Activated CD8-positive, alpha-beta T cell treated with anti-CD3 and anti-CD28 coated beads, Interleukin-2, amount 10 ng/mL, durations not matched to agents 7 days and 5 days (primary cell): ENCODE measurements around the gene ANKRD60. TPM values are rescaled to one million over a fixed set of nuclear protein-coding genes. Genes with fewer than 3 reads are reported as not detected.

Experiments
- ATAC-seq: fragments of 150-1000 bp; cut with Tn5 transposase; one replicate; pipeline ENCODE4 v1.10.0; 2021; ENCODE audit warnings: moderate library complexity
- CTCF ChIA-PET: fragments of 350-600 bp; sonication (Branson Sonifier 250); formaldehyde crosslinking; loops from one replicate; lab custom pipeline; 2021; ENCODE audit warnings: antibody characterized with exemption; lab: Charles Lee
- POLR2A ChIA-PET: fragments of 350-600 bp; sonication (Branson Sonifier 250); formaldehyde crosslinking; loops from one replicate; lab custom pipeline; 2021; ENCODE audit warnings: antibody characterized with exemption; lab: Charles Lee
- DNase-seq: peaks from one replicate; pipeline ENCODE4 v3.0.0-alpha.2; 2020
- H3K27ac Mint-ChIP-seq: one replicate; pipeline ENCODE4 v1.8.0; 2021; ENCODE audit warnings: mild to moderate bottlenecking, mixed read lengths
- H3K27me3 Mint-ChIP-seq: one replicate; pipeline ENCODE4 v1.8.0; 2021; ENCODE audit warnings: low read depth, mixed read lengths
- H3K36me3 Mint-ChIP-seq: one replicate; pipeline ENCODE4 v1.8.0; 2021; ENCODE audit warnings: low read depth, mixed read lengths
- H3K4me1 Mint-ChIP-seq: one replicate; pipeline ENCODE4 v1.8.0; 2021; ENCODE audit warnings: low read depth, mixed read lengths
- H3K4me3 Mint-ChIP-seq: one replicate; pipeline ENCODE4 v1.8.0; 2021; ENCODE audit warnings: mild to moderate bottlenecking, mixed read lengths
- H3K9me3 Mint-ChIP-seq: one replicate; pipeline ENCODE4 v1.8.0; 2022; ENCODE audit warnings: mixed read lengths; ENCODE audit not compliant: insufficient read depth
- total RNA-seq, 2 experiments: library from RNA; stranded (reverse); gene quantifications; one replicate each; pipeline ENCODE4 v1.2.3, GENCODE V29; 2021

Gene ANKRD60
- total RNA-seq, 2 experiments from 2014 or later = not detected

DNA sequence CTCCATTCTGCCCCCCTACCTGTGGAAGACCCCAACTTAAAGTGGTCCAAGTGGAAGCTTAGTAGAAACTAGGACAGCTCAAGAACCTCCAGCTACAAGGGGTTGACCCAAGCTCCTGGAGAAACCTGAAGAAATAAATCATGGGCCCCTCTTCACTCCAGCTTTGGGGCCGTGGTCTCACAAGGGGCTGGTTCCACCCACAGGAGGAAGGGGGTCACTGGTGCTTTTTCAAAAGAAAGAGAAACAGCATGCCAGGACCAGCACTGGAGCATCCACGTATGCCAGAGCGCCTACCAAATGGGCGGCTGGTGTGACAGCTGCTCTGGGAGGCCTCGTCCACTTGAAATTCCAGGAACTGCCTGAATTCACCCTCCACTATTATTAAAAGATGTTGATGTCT lies 14.4 kb upstream of the ANKRD60 start:
- H3K27ac Mint-ChIP-seq = no peak overlapping the region
- ChIA-PET CTCF (interaction anchor here (1.3 to 8.8 kb wide), 2 partner anchors 7 to 204 kb away, joined by 3 to 55 read pairs; no protein-coding TSS in a partner anchor), POLR2A (interaction anchor here (1.0 kb wide), 2 partner anchors 40 to 67 kb away, joined by 3 read pairs; no protein-coding TSS in a partner anchor)
- ATAC-seq (no peak), DNase-seq (no peak)
- H3K4me3 Mint-ChIP-seq = no peak overlapping the region
- peaks cover 5% of the 10 kb centered on the region for H3K4me1 Mint-ChIP-seq
- H3K27me3 Mint-ChIP-seq = no peaks in the 10 kb centered on the region
- no peaks in the 10 kb centered on the region for H3K9me3 Mint-ChIP-seq
- peaks cover 34% of the 10 kb centered on the region for H3K36me3 Mint-ChIP-seq

DNA sequence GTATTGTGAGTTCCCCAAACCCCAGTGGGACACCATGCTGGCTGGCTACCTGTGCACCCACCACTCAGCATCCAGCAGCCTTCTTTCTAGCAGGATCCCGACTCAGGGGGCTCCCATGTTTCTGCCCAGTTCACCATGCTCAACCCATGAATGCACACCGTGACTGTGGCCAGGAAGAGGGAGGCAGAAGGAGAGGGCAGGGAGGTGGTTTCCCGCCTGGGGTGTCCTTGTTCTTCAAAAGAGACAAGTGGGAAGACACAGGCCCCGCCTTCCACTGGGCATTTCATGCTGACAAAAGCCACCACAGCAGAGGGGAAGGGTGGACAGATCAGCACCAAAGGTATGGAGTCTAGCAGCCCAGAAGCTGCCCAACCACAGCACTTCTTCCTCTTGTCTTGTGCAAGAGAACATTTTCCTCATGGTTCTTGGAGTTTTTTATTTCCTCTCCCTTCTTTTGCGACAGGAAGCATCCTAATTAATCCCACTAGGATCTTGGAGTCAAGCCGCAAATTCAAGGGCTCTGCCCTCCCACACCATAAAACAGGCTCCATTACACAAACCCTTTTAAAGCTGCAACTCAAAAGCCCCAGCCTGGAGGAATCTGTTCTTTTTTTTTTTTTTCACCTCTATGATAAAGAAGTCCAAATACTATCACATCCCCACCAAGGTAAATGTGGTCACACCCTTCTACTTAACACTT lies 13.5 kb upstream of the ANKRD60 start:
- CTCF ChIA-PET = interaction anchor here (1.3 to 8.8 kb wide), 2 partner anchors 6 to 205 kb away, joined by 3 to 55 read pairs; no protein-coding TSS in a partner anchor

DNA sequence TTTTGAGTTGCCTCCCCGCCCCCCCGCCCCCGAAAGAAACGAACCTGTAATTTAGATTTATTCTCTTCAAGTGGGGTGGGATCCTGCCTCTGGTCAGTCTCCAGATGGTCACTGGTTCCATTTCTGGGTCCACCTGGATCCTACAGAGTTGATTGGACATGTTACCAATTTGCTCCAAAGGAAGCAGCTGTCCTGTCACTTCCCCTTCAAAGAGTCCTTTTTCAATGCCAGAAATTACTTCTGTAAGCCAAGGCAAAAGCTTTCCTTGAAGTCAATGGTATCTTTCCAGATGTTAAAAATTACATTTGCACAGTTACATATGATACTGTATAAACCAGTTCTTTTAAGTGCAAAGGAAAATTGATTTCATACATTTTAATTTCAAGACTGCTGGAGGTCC lies 12.0 kb upstream of the ANKRD60 start:
- no peaks in the 10 kb centered on the region for H3K9me3 Mint-ChIP-seq
- ATAC-seq = no peak
- H3K27me3 Mint-ChIP-seq = no peaks in the 10 kb centered on the region
- CTCF ChIA-PET = no interaction called here
- no peak for DNase-seq
- no peak overlapping the region for H3K27ac Mint-ChIP-seq
- peaks cover 20% of the 10 kb centered on the region for H3K36me3 Mint-ChIP-seq
- POLR2A ChIA-PET = no interaction called here
- no peak overlapping the region for H3K4me3 Mint-ChIP-seq
- peaks cover 20% of the 10 kb centered on the region for H3K4me1 Mint-ChIP-seq

More for the DNA sequence above, 13.5 kb upstream of the ANKRD60 start:
- POLR2A ChIA-PET = interaction anchor here (1.0 kb wide), 2 partner anchors 41 to 68 kb away, joined by 3 read pairs; no protein-coding TSS in a partner anchor
- peaks cover 30% of the 10 kb centered on the region for H3K36me3 Mint-ChIP-seq
- H3K4me3 Mint-ChIP-seq = no peak overlapping the region
- DNase-seq (no peak), ATAC-seq (no peak)
- H3K4me1 Mint-ChIP-seq = peaks cover 14% of the 10 kb centered on the region
- H3K9me3 Mint-ChIP-seq = no peaks in the 10 kb centered on the region
- H3K27me3 Mint-ChIP-seq = no peaks in the 10 kb centered on the region
- no peak overlapping the region for H3K27ac Mint-ChIP-seq

DNA sequence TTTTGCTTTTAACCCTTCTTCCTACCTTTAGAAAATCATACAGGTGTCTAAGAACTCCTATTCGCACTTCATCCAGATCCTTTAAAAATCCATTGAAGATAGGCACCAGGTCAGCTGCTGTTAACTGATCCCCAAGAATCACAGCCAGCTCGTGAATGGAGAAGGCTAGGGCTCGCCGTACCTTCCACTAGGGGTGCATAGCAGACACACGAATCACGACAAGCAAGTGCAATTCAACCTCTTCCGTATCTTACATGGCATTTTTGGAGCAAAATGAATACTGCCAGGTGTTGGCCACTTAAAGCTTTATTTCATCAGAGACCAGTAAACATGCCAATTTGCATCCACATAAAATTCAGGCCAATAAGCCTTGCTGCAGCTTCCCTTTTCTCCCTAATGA lies 10.8 kb upstream of the ANKRD60 start:
- no peaks in the 10 kb centered on the region for H3K27me3 Mint-ChIP-seq
- H3K36me3 Mint-ChIP-seq = peaks cover 17% of the 10 kb centered on the region
- H3K9me3 Mint-ChIP-seq = no peaks in the 10 kb centered on the region
- ATAC-seq = no peak
- ChIA-PET POLR2A (no interaction called here), CTCF (interaction anchor here (0.8 to 6.0 kb wide), 4 partner anchors 7 to 209 kb away, joined by 3 to 55 read pairs (median 6); partner anchors contain the start of gene ANKRD60)
- H3K4me1 Mint-ChIP-seq = peaks cover 28% of the 10 kb centered on the region
- H3K4me3 Mint-ChIP-seq = no peak overlapping the region
- H3K27ac Mint-ChIP-seq = no peak overlapping the region
- DNase-seq = no peak

DNA sequence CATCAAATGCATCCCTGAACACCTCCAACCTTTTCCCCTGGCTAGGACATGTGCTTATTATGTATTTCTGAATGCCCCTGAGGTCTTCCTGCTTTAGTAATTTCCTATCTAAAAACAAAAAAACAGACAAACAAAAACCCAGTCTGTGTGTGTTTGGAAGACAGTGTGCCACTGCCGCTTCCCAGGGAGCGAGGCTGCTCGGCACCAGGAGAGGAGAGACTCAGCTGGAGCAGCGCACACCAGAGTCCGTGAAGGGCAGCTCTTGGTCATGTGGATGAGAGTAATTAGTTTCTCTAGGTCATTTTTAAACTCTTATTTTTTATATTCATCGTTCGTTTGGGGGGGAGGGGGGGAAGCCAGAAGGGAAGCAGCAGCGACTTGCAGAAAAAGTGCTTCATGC lies 10.0 kb upstream of the ANKRD60 start:
- POLR2A ChIA-PET = no interaction called here
- H3K4me3 Mint-ChIP-seq = no peak overlapping the region

DNA sequence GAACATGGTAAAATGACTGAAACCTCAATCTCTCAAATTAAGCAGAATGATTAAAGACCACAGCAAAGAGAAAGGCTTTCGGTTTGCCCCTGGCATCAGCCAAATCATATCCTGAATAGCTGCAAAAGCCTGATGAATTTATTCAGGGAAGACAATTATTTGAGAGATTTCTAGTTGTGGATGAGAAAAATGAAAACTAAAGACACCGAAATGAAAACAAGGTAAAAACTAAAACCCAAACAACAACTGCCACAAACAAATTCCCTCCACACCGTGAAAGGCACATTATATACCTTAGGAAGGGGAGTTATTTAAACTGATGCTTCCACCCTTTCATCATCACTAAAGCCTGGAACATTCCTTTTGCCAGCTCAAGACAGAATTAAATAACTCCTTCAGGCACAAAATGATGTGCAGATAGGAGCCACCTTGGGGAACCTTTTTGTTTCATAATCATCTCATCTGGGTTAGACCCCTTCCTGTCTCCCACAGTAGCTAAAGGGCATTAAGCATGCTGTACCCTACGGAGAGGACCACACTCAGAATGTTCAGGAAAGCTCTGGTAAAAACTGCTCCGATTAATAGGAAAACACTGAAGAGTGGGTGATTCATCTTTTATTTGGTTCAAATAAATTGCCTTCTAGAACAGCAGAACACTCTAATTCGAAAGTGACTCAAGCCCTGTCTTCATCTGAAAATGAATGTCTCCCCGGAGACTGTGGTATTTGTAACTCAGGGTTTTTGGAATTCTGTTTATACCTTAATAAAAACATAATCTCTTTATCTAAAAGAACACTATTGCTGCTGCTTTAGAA lies 9.1 kb upstream of the ANKRD60 start:
- peak overlapping the region; percentile 90 for H3K4me3 Mint-ChIP-seq
- peaks cover 13% of the 10 kb centered on the region for H3K36me3 Mint-ChIP-seq
- peak overlapping the region; percentile 91 for H3K27ac Mint-ChIP-seq
- H3K27me3 Mint-ChIP-seq = no peaks in the 10 kb centered on the region
- H3K9me3 Mint-ChIP-seq = no peaks in the 10 kb centered on the region
- H3K4me1 Mint-ChIP-seq = peaks cover 28% of the 10 kb centered on the region
- ChIA-PET CTCF (interaction anchor here (0.6 to 6.0 kb wide), 20 partner anchors 8 to 601 kb away, joined by 3 to 55 read pairs (median 5); partner anchors contain the start of genes ANKRD60, RAB22A, STX16 and VAPB), POLR2A (interaction anchor here (0.6 to 0.9 kb wide), 2 partner anchors 69 to 230 kb away, joined by 3 read pairs; no protein-coding TSS in a partner anchor)
- ATAC-seq (no peak), DNase-seq (no peak)

More for the DNA sequence above, 10.0 kb upstream of the ANKRD60 start:
- DNase-seq (no peak), ATAC-seq (no peak)
- Mint-ChIP-seq H3K9me3 (no peaks in the 10 kb centered on the region), H3K27ac (no peak overlapping the region), H3K36me3 (peaks cover 19% of the 10 kb centered on the region), H3K4me1 (peaks cover 28% of the 10 kb centered on the region), H3K27me3 (no peaks in the 10 kb centered on the region)
- CTCF ChIA-PET = interaction anchor here (1.2 to 6.0 kb wide), 7 partner anchors 8 to 209 kb away, joined by 3 to 55 read pairs (median 5); partner anchors contain the start of gene ANKRD60

DNA sequence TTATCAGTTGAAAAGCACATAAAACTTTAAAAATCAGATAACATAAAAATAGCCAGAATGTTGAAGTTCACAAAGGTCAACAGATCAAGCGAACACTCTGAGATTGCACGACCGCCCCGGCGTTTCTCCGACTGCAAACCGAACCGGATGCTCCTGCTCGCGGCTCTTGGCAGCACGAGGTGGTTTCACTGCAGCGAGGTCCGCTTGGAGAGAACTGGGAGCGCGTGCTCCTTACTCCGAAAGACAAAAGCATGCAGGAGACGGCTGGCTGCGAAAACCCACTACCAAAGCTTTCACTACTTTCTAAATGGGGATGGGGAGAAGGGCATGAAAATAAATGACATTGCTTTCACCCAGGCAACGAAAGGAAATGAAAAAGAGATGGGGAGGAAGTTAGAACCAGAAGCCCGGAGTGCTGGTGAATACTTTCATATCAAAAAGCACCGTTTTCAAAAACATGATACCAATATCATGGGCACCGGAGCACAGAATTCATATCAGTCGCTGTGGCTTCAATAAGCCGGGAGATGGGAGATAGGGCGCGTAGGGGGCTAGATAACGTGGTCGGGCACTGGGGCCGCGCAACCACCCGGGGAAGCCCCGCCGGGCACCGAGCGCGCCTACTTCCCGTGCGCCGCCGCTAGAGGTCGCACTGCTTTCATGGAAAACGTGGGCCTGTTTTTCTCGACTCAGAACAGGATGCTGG lies 8.3 kb upstream of the ANKRD60 start:
- Mint-ChIP-seq H3K27me3 (no peaks in the 10 kb centered on the region), H3K36me3 (peaks cover 12% of the 10 kb centered on the region), H3K9me3 (no peaks in the 10 kb centered on the region), H3K27ac (peak overlapping the region; percentile 91), H3K4me3 (peak overlapping the region; percentile 90), H3K4me1 (peaks cover 28% of the 10 kb centered on the region)
- DNase-seq = peak; percentile 86
- peak; percentile 90 for ATAC-seq
- POLR2A ChIA-PET = interaction anchor here (1.1 kb wide), 1 partner anchor 70 kb away, joined by 4 read pairs; no protein-coding TSS in a partner anchor
- CTCF ChIA-PET = interaction anchor here (0.6 to 6.0 kb wide), 20 partner anchors 8 to 602 kb away, joined by 3 to 55 read pairs (median 5); partner anchors contain the start of genes ANKRD60, RAB22A and VAPB

DNA sequence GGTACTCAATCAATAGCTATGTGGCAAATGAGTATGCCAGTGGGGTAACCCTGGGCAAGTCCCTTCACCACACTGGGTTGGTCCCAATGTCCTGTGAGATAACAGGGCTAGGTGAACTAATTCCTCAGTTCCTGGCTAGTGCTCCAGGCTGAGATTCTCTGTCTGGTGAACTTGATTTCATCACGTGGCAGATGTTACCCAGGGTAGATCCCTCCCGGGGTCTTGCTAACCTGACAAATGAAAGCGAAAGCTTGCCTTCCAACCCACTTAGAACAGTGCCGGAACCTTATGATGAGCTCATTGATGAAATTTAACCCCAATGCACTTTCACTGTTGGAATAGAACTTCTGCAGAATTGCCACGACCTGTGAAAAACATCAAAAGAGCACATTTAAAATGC lies 6.6 kb upstream of the ANKRD60 start:
- H3K4me3 Mint-ChIP-seq = no peak overlapping the region
- DNase-seq (peak; percentile 28), ATAC-seq (peak; percentile 30)
- H3K27me3 Mint-ChIP-seq = peaks cover 2% of the 10 kb centered on the region
- no peaks in the 10 kb centered on the region for H3K9me3 Mint-ChIP-seq
- peaks cover 10% of the 10 kb centered on the region for H3K36me3 Mint-ChIP-seq
- CTCF ChIA-PET = interaction anchor here (0.6 to 6.0 kb wide), 20 partner anchors 11 to 416 kb away, joined by 3 to 55 read pairs (median 4); partner anchors contain the start of gene STX16
- POLR2A ChIA-PET = interaction anchor here (0.6 to 1.2 kb wide), 3 partner anchors 154 to 516 kb away, joined by 3 to 4 read pairs (median 3); partner anchors contain the start of gene VAPB
- H3K27ac Mint-ChIP-seq = no peak overlapping the region
- H3K4me1 Mint-ChIP-seq = peaks cover 28% of the 10 kb centered on the region

DNA sequence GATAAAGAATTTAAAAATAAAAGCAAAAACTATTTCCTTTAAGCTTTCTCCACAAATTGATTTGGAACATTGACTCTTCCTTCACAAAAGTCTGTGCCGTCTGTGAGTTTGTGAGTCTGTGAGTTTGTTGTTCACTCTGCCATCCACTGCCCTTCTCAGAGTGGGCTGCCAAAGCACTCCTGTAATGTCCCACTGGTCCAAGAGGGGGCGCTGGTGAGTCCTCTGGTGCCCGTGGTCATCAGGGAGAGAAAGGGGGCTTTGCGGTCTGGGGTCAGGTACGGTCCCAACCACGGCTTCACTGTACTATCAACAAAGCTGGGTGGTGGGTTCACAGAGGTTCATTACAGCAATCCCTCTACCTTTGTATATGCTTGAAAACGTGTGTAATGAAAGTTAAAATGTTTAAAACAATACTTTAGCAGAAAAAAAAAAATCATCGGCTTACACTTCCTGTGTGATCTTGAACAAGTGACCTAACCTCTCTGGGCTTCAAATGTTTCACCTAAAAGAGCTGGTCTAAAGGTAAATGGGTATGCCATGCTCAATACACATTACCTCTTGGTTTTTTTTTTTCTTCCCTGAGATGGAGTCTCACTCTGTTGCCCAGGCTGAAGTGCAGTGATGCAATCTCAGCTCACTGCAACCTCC lies 5.6 kb upstream of the ANKRD60 start:
- POLR2A ChIA-PET = interaction anchor here (1.2 kb wide), 1 partner anchor 155 kb away, joined by 4 read pairs; the partner anchor contains the start of gene VAPB
- Mint-ChIP-seq H3K9me3 (no peaks in the 10 kb centered on the region), H3K4me1 (peaks cover 32% of the 10 kb centered on the region), H3K27me3 (peaks cover 10% of the 10 kb centered on the region), H3K4me3 (no peak overlapping the region), H3K36me3 (peaks cover 14% of the 10 kb centered on the region), H3K27ac (no peak overlapping the region)
- peak; percentile 59 for DNase-seq
- no peak for ATAC-seq
- CTCF ChIA-PET = interaction anchor here (0.6 to 6.0 kb wide), 16 partner anchors 10 to 673 kb away, joined by 3 to 55 read pairs (median 4); no protein-coding TSS in a partner anchor

DNA sequence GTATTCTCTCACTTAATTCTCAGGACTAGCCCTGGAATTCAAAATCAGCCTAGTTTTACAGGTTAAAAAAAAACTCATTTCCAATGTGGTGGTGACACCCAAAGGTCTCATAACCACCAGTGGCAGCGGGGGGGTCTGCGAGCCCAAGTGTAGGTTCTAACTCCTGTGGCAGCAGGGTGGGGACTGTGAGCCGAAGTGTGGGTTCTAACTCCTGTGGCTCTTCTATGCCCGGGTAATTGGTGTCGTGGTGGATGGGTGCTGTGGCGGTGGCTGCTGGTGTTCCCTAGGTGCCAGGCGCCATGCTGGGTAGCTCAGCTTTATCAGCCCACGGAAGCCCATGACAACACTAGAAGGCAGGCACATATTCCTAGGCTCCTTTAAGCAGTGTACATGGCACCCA lies 4.9 kb upstream of the ANKRD60 start:
- H3K4me1 Mint-ChIP-seq = peaks cover 36% of the 10 kb centered on the region
- POLR2A ChIA-PET = interaction anchor here (0.7 kb wide), 1 partner anchor 523 kb away, joined by 3 read pairs; no protein-coding TSS in a partner anchor
- no peak for ATAC-seq
- H3K36me3 Mint-ChIP-seq = peaks cover 17% of the 10 kb centered on the region
- H3K4me3 Mint-ChIP-seq = no peak overlapping the region
- DNase-seq = no peak
- H3K27me3 Mint-ChIP-seq = peaks cover 14% of the 10 kb centered on the region
- CTCF ChIA-PET = interaction anchor here (1.3 to 6.0 kb wide), 3 partner anchors 9 to 21 kb away, joined by 6 to 55 read pairs (median 14); no protein-coding TSS in a partner anchor
- H3K9me3 Mint-ChIP-seq = no peaks in the 10 kb centered on the region
- no peak overlapping the region for H3K27ac Mint-ChIP-seq
